ENCODE results near the gene TBC1D30.

TBC1D30 gene

GRCh38 chr12:64875186-64875585 lies 50.7 kb downstream of the TBC1D30 start:
- H3K27me3 ChIP-seq (ENCODE audit: control insufficient read depth in 1 of 2, insufficient read depth in 2 of 2, low read length in 2 of 2), result no peaks in the 10 kb centered on the region
- H3K9ac ChIP-seq (ENCODE audit: low read length), result no peak overlapping the region
- no peak overlapping the region for H3K27ac ChIP-seq (ENCODE audit: low read depth, low read length)
- no peaks in the 10 kb centered on the region for H3K36me3 ChIP-seq (ENCODE audit: insufficient read depth, low read length)
- no peaks in the 10 kb centered on the region for H3K4me1 ChIP-seq (ENCODE audit: insufficient read depth, low read length)
- no peaks in the 10 kb centered on the region for H3K9me3 ChIP-seq (ENCODE audit: low read length)
- no peak overlapping the region for H3K4me3 ChIP-seq (ENCODE audit: low read depth in 1 of 2, low read length in 2 of 2)

GRCh38 chr12:64876388-64877071 lies 52.1 kb downstream of the TBC1D30 start:
- H3K9ac ChIP-seq (ENCODE audit: low read length), result no peak overlapping the region

GRCh38 chr12:64877363-64878004 lies 53.0 kb downstream of the TBC1D30 start:
- no peaks in the 10 kb centered on the region for H3K36me3 ChIP-seq (ENCODE audit: insufficient read depth, low read length)
- no peaks in the 10 kb centered on the region for H3K27me3 ChIP-seq (ENCODE audit: control insufficient read depth in 1 of 2, insufficient read depth in 2 of 2, low read length in 2 of 2)
- no peak overlapping the region for H3K9ac ChIP-seq (ENCODE audit: low read length)
- no peaks in the 10 kb centered on the region for H3K4me1 ChIP-seq (ENCODE audit: insufficient read depth, low read length)
- H3K9me3 ChIP-seq (ENCODE audit: low read length), result no peaks in the 10 kb centered on the region
- H3K27ac ChIP-seq (ENCODE audit: low read depth, low read length), result no peak overlapping the region
- H3K4me3 ChIP-seq (ENCODE audit: low read depth in 1 of 2, low read length in 2 of 2), result no peak overlapping the region

More at GRCh38 chr12:64876388-64877071, 52.1 kb downstream of the TBC1D30 start:
- H3K36me3 ChIP-seq (ENCODE audit: insufficient read depth, low read length), result no peaks in the 10 kb centered on the region
- no peak overlapping the region for H3K27ac ChIP-seq (ENCODE audit: low read depth, low read length)
- no peaks in the 10 kb centered on the region for H3K27me3 ChIP-seq (ENCODE audit: control insufficient read depth in 1 of 2, insufficient read depth in 2 of 2, low read length in 2 of 2)
- no peaks in the 10 kb centered on the region for H3K4me1 ChIP-seq (ENCODE audit: insufficient read depth, low read length)
- H3K9me3 ChIP-seq (ENCODE audit: low read length), result no peaks in the 10 kb centered on the region
- no peak overlapping the region for H3K4me3 ChIP-seq (ENCODE audit: low read depth in 1 of 2, low read length in 2 of 2)

- H3K9ac ChIP-seq (ENCODE audit: low read length), result no peak overlapping the region
- no peak overlapping the region for H3K27ac ChIP-seq (ENCODE audit: low read depth, low read length)
- no peaks in the 10 kb centered on the region for H3K36me3 ChIP-seq (ENCODE audit: insufficient read depth, low read length)
- H3K4me3 ChIP-seq (ENCODE audit: low read depth in 1 of 2, low read length in 2 of 2), result no peak overlapping the region
- H3K27me3 ChIP-seq (ENCODE audit: control insufficient read depth in 1 of 2, insufficient read depth in 2 of 2, low read length in 2 of 2), result no peaks in the 10 kb centered on the region
- no peaks in the 10 kb centered on the region for H3K4me1 ChIP-seq (ENCODE audit: insufficient read depth, low read length)
- H3K9me3 ChIP-seq (ENCODE audit: low read length), result no peaks in the 10 kb centered on the region
These were observed 58.2 kb downstream of the TBC1D30 start for GRCh38 chr12:64882687-64883086.

GRCh38 chr12:64883264-64884163 lies 59.1 kb downstream of the TBC1D30 start:
- Histone ChIP-seq H3K27me3 (ENCODE audit: control insufficient read depth in 1 of 2, insufficient read depth in 2 of 2, low read length in 2 of 2) (no peaks in the 10 kb centered on the region), H3K4me1 (ENCODE audit: insufficient read depth, low read length) (no peaks in the 10 kb centered on the region), H3K27ac (ENCODE audit: low read depth, low read length) (no peak overlapping the region), H3K36me3 (ENCODE audit: insufficient read depth, low read length) (no peaks in the 10 kb centered on the region), H3K4me3 (ENCODE audit: low read depth in 1 of 2, low read length in 2 of 2) (no peak overlapping the region), H3K9ac (ENCODE audit: low read length) (no peak overlapping the region), H3K9me3 (ENCODE audit: low read length) (no peaks in the 10 kb centered on the region)

GRCh38 chr12:64884164-64884542 lies 59.7 kb downstream of the TBC1D30 start:
- Histone ChIP-seq H3K36me3 (ENCODE audit: insufficient read depth, low read length) (no peaks in the 10 kb centered on the region), H3K27me3 (ENCODE audit: control insufficient read depth in 1 of 2, insufficient read depth in 2 of 2, low read length in 2 of 2) (no peaks in the 10 kb centered on the region), H3K27ac (ENCODE audit: low read depth, low read length) (no peak overlapping the region), H3K9me3 (ENCODE audit: low read length) (no peaks in the 10 kb centered on the region), H3K4me1 (ENCODE audit: insufficient read depth, low read length) (no peaks in the 10 kb centered on the region), H3K9ac (ENCODE audit: low read length) (no peak overlapping the region), H3K4me3 (ENCODE audit: low read depth in 1 of 2, low read length in 2 of 2) (no peak overlapping the region)

- no peaks in the 10 kb centered on the region for H3K36me3 ChIP-seq (ENCODE audit: insufficient read depth, low read length)
- no peaks in the 10 kb centered on the region for H3K9me3 ChIP-seq (ENCODE audit: low read length)
- H3K9ac ChIP-seq (ENCODE audit: low read length), result no peak overlapping the region
- H3K4me3 ChIP-seq (ENCODE audit: low read depth in 1 of 2, low read length in 2 of 2), result no peak overlapping the region
- no peak overlapping the region for H3K27ac ChIP-seq (ENCODE audit: low read depth, low read length)
- H3K27me3 ChIP-seq (ENCODE audit: control insufficient read depth in 1 of 2, insufficient read depth in 2 of 2, low read length in 2 of 2), result no peaks in the 10 kb centered on the region
- no peaks in the 10 kb centered on the region for H3K4me1 ChIP-seq (ENCODE audit: insufficient read depth, low read length)
These were observed 60.3 kb downstream of the TBC1D30 start for GRCh38 chr12:64884728-64885127.

- Histone ChIP-seq H3K27me3 (ENCODE audit: control insufficient read depth in 1 of 2, insufficient read depth in 2 of 2, low read length in 2 of 2) (no peaks in the 10 kb centered on the region), H3K9ac (ENCODE audit: low read length) (no peak overlapping the region), H3K27ac (ENCODE audit: low read depth, low read length) (no peak overlapping the region), H3K4me1 (ENCODE audit: insufficient read depth, low read length) (no peaks in the 10 kb centered on the region), H3K4me3 (ENCODE audit: low read depth in 1 of 2, low read length in 2 of 2) (no peak overlapping the region), H3K36me3 (ENCODE audit: insufficient read depth, low read length) (no peaks in the 10 kb centered on the region), H3K9me3 (ENCODE audit: low read length) (no peaks in the 10 kb centered on the region)
These were observed 65.2 kb downstream of the TBC1D30 start for GRCh38 chr12:64889434-64890216.

GRCh38 chr12:64890873-64891468 lies 66.5 kb downstream of the TBC1D30 start:
- H3K9me3 ChIP-seq (ENCODE audit: low read length), result no peaks in the 10 kb centered on the region
- no peaks in the 10 kb centered on the region for H3K36me3 ChIP-seq (ENCODE audit: insufficient read depth, low read length)
- H3K4me3 ChIP-seq (ENCODE audit: low read depth in 1 of 2, low read length in 2 of 2), result no peak overlapping the region
- H3K27ac ChIP-seq (ENCODE audit: low read depth, low read length), result no peak overlapping the region
- no peaks in the 10 kb centered on the region for H3K27me3 ChIP-seq (ENCODE audit: control insufficient read depth in 1 of 2, insufficient read depth in 2 of 2, low read length in 2 of 2)
- H3K9ac ChIP-seq (ENCODE audit: low read length), result no peak overlapping the region
- no peaks in the 10 kb centered on the region for H3K4me1 ChIP-seq (ENCODE audit: insufficient read depth, low read length)

GRCh38 chr12:64891629-64892028 lies 67.2 kb downstream of the TBC1D30 start:
- no peak overlapping the region for H3K4me3 ChIP-seq (ENCODE audit: low read depth in 1 of 2, low read length in 2 of 2)
- no peaks in the 10 kb centered on the region for H3K27me3 ChIP-seq (ENCODE audit: control insufficient read depth in 1 of 2, insufficient read depth in 2 of 2, low read length in 2 of 2)
- H3K36me3 ChIP-seq (ENCODE audit: insufficient read depth, low read length), result no peaks in the 10 kb centered on the region
- no peaks in the 10 kb centered on the region for H3K4me1 ChIP-seq (ENCODE audit: insufficient read depth, low read length)
- H3K27ac ChIP-seq (ENCODE audit: low read depth, low read length), result no peak overlapping the region
- no peak overlapping the region for H3K9ac ChIP-seq (ENCODE audit: low read length)
- H3K9me3 ChIP-seq (ENCODE audit: low read length), result no peaks in the 10 kb centered on the region

Measured in muscle layer of colon (tissue), 2 donors.